NB4 (cell line): ENCODE measurements around the gene SDK2.

Experiments used
- MYC ChIP-seq: IDR thresholded peaks from 2 replicates; pipeline ENCODE4 v1.6.1; 2011; ENCODE audit warnings: low read depth, low read length
- TF ChIP-seq, protein P1 (sequence below): IDR thresholded peaks from one replicate; pipeline ENCODE4 v1.5.1; 2012; ENCODE audit warnings: low read depth, low read length

DNA sequence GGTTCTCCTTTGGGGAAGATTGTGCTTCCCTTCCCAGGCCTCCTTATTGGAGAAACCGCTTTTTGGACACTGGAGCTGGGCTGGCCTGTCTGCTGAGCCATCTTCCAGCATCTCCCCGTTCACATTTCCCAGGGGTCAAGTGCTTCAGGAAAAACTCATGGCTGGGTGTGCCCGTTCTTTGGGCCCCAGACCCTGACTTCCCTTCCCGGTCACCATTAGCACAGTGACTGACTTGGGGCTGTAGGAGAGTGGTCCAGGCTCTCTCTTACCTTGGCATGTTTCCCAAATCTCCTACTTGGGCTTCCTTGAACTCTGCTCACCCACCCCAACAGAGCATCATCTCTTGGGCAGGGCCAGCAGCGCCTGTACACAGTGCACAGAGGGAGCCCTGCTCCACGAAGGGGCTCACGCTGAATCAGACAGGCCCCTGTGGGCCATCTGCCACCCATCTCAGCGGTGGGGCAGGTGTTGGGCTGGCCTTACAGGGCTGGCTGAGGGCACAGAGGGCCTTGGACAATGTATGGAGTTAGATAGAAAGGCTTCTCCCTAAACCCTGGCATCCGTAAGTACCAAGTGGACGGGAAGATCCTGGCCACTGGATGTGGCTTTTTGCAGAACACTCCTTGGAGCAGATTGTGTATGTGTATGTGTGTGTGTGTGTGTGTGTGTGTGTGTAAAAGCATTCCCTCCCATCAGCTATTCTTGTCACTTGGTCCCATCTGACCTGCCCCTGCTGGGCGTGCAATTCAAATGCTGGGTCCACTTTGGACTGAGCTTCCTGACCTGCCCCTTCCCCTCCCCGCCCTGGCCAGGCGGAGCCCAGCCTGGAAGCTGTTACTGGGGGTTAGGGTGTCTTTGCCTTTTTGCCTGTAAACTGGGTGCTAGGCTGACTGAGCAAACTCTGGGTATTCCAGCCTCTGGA, 307.6 kb downstream of the SDK2 start:
- TF ChIP-seq, protein P1, sequence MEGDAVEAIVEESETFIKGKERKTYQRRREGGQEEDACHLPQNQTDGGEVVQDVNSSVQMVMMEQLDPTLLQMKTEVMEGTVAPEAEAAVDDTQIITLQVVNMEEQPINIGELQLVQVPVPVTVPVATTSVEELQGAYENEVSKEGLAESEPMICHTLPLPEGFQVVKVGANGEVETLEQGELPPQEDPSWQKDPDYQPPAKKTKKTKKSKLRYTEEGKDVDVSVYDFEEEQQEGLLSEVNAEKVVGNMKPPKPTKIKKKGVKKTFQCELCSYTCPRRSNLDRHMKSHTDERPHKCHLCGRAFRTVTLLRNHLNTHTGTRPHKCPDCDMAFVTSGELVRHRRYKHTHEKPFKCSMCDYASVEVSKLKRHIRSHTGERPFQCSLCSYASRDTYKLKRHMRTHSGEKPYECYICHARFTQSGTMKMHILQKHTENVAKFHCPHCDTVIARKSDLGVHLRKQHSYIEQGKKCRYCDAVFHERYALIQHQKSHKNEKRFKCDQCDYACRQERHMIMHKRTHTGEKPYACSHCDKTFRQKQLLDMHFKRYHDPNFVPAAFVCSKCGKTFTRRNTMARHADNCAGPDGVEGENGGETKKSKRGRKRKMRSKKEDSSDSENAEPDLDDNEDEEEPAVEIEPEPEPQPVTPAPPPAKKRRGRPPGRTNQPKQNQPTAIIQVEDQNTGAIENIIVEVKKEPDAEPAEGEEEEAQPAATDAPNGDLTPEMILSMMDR, result no peak
- no peak for TF ChIP-seq MYC
